Lung (tissue), 12 donors: Measurements from ENCODE around the gene ADAM23. TPM values are rescaled to one million over a fixed set of nuclear protein-coding genes. Genes with fewer than 3 reads are reported as not detected.

ENCODE experiments used
- ATAC-seq: fragments of 200-7000 bp; cut with Tn5 transposase; one replicate; pipeline ENCODE4 v1.9.1; 2020; ENCODE audit warnings: moderate number of reproducible peaks; ENCODE audit not compliant: insufficient read depth, low FRiP score
- DNase-seq, 3 donors: peaks; one replicate each; pipeline ENCODE4 v3.0.0-alpha.2; 2013 to 2017
- H3K27ac ChIP-seq, 2 donors: one replicate each; pipeline ENCODE4 v1.5.1; 2013; ENCODE audit warnings: mild to moderate bottlenecking in 2 of 2, moderate library complexity in 2 of 2, control low read depth in 1 of 2, inconsistent platforms in 1 of 2, low read depth in 1 of 2, low read length in 1 of 2
- H3K27me3 ChIP-seq, 3 donors: one replicate each; pipeline ENCODE4 v1.5.1; 2013; ENCODE audit warnings: low read length in 2 of 3; ENCODE audit not compliant: control insufficient read depth in 3 of 3, insufficient read depth in 3 of 3
- H3K36me3 ChIP-seq, 4 donors: one replicate each; pipeline ENCODE4 v1.5.1; 2013; ENCODE audit warnings: low read length in 4 of 4, mild to moderate bottlenecking in 1 of 4, moderate library complexity in 1 of 4; ENCODE audit not compliant: control insufficient read depth in 4 of 4, insufficient read depth in 4 of 4
- H3K4me1 ChIP-seq, 5 donors: one replicate each; pipeline ENCODE4 v1.5.1; 2013; ENCODE audit warnings: low read length in 5 of 5, mild to moderate bottlenecking in 2 of 5, moderate library complexity in 1 of 5; ENCODE audit not compliant: control insufficient read depth in 5 of 5, insufficient read depth in 5 of 5
- H3K4me3 ChIP-seq: one replicate; pipeline ENCODE4 v1.5.1; 2013; ENCODE audit warnings: mild to moderate bottlenecking, control low read depth, moderate library complexity
- H3K9ac ChIP-seq, 2 donors: one replicate each; pipeline ENCODE4 v1.5.1; 2013; ENCODE audit warnings: low read length in 2 of 2, control low read depth in 1 of 2; ENCODE audit not compliant: insufficient read depth in 1 of 2
- H3K9me3 ChIP-seq, 4 donors: one replicate each; pipeline ENCODE4 v1.5.1; 2013; ENCODE audit warnings: low read length in 3 of 4, mild to moderate bottlenecking in 1 of 4, moderate library complexity in 1 of 4; ENCODE audit not compliant: control insufficient read depth in 4 of 4, insufficient read depth in 3 of 4
- CTCF ChIP-seq: IDR thresholded peaks from 2 replicates; pipeline ENCODE4 v1.5.1; 2012; ENCODE audit warnings: mild to moderate bottlenecking; ENCODE audit errors: control extremely low read depth, extremely low read depth
- whole genome bisulfite sequencing, 2 donors: extraction: QIAGEN DNeasy Blood & Tissue Kit; methylation state at CpG; one replicate each; pipeline ENCODE4 v1.1.7; 2013; 5-methylcytosine and 5-hydroxymethylcytosine counted together
- polyA plus RNA-seq, 2 donors: library from polyadenylated mRNA; stranded (reverse); fragments of 200-250 nt; gene quantifications; one replicate each; pipeline ENCODE4 v1.2.1, GENCODE V29; 2013
- total RNA-seq, 2 donors: library from RNA; depleted of rRNA in 1 of 2; stranded (reverse); fragments of >200 nt in 1 of 2; gene quantifications; one replicate each; pipeline ENCODE4 v1.2.1, GENCODE V29; 2014 to 2021
- donor health status: control.
- donor health status: control.
- donor health status: Bipolar disorder and iron deficiency.
- donor health status: healthy.
- donor health status: DM: yes; HTN: yes; CAD: no.

Gene ADAM23
- total and polyA plus RNA-seq, 4 donors = 0.57 to 1.7 (median 1.2) TPM

- Histone ChIP-seq H3K27ac (no peak overlapping the region), H3K4me1 (peaks cover 0 to 4% (median 0%) of the 10 kb centered on the region in 5 donors), H3K9me3 (no peaks in the 10 kb centered on the region), H3K4me3 (no peak overlapping the region), H3K9ac (no peak overlapping the region), H3K27me3 (no peaks in the 10 kb centered on the region), H3K36me3 (no peaks in the 10 kb centered on the region)
- TF ChIP-seq CTCF = no peak
- ATAC-seq = no peak
- 86 to 96% methylated on average over 1 of the region's 1 CpG for WGBS, 2 donors
- no peak for DNase-seq
Observed at GRCh38 chr2:206533977-206534376, 90.6 kb downstream of the ADAM23 start.

- WGBS, 2 donors = 79 to 91% methylated on average over 4 of the region's 4 CpGs
- Histone ChIP-seq H3K9me3 (no peaks in the 10 kb centered on the region), H3K27me3 (no peaks in the 10 kb centered on the region), H3K27ac (no peak overlapping the region), H3K4me1 (no peaks in the 10 kb centered on the region), H3K36me3 (no peaks in the 10 kb centered on the region), H3K4me3 (no peak overlapping the region), H3K9ac (no peak overlapping the region)
- ATAC-seq (no peak), DNase-seq (no peak)
- no peak for TF ChIP-seq CTCF
Observed at GRCh38 chr2:206535260-206535986, 92.1 kb downstream of the ADAM23 start.

DNA sequence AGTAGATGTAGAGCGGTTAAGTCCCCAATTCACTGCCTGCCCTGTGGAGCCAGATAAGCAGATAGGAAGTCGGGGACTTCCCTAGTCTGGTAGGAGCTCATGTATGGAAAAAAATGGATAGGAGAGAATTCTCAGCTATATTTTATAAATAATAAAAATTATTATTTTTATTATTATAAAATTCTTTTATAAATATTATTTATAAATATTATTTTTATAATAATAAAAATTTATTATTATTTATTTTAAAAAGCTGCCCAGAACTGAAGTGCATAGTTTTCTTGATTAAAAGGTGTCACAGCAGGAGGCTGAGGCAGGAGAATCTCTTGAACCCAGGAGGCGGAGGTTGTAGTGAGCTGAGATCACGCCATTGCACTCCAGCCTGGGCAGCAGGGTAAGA, 97.4 kb downstream of the ADAM23 start:
- H3K9ac ChIP-seq = no peak overlapping the region
- H3K4me1 ChIP-seq = no peaks in the 10 kb centered on the region
- 93 to 96% methylated on average over 4 of the region's 4 CpGs for WGBS, 2 donors
- H3K9me3 ChIP-seq = no peaks in the 10 kb centered on the region
- no peaks in the 10 kb centered on the region for H3K27me3 ChIP-seq
- DNase-seq (no peak), ATAC-seq (no peak)
- TF ChIP-seq CTCF = no peak
- no peak overlapping the region for H3K4me3 ChIP-seq
- H3K36me3 ChIP-seq = no peaks in the 10 kb centered on the region
- H3K27ac ChIP-seq = no peak overlapping the region

- H3K4me3 ChIP-seq = no peak overlapping the region
- no peaks in the 10 kb centered on the region for H3K9me3 ChIP-seq
- no peaks in the 10 kb centered on the region for H3K27me3 ChIP-seq
- DNase-seq = no peak
- no peak overlapping the region for H3K9ac ChIP-seq
- no peak for TF ChIP-seq CTCF
- no peaks in the 10 kb centered on the region for H3K36me3 ChIP-seq
- no peak overlapping the region for H3K27ac ChIP-seq
- 65 to 82% methylated on average over 2 of the region's 2 CpGs for WGBS, 2 donors
- no peaks in the 10 kb centered on the region for H3K4me1 ChIP-seq
- no peak for ATAC-seq
Observed at GRCh38 chr2:206543073-206543472, 99.7 kb downstream of the ADAM23 start.
